Measurements from ENCODE around the gene PRSS22.

Gene PRSS22

GRCh38 chr16:2848933-2849725 lies 8.8 kb downstream of the PRSS22 start:
- FAIRE-seq = no peak

- FAIRE-seq = no peak
Observed at GRCh38 chr16:2846511-2847310, 11.3 kb downstream of the PRSS22 start.

GRCh38 chr16:2845116-2845515 lies 12.9 kb downstream of the PRSS22 start:
- no peak for FAIRE-seq

- FAIRE-seq = no peak
Observed at GRCh38 chr16:2843526-2843925, 14.4 kb downstream of the PRSS22 start.

DNA sequence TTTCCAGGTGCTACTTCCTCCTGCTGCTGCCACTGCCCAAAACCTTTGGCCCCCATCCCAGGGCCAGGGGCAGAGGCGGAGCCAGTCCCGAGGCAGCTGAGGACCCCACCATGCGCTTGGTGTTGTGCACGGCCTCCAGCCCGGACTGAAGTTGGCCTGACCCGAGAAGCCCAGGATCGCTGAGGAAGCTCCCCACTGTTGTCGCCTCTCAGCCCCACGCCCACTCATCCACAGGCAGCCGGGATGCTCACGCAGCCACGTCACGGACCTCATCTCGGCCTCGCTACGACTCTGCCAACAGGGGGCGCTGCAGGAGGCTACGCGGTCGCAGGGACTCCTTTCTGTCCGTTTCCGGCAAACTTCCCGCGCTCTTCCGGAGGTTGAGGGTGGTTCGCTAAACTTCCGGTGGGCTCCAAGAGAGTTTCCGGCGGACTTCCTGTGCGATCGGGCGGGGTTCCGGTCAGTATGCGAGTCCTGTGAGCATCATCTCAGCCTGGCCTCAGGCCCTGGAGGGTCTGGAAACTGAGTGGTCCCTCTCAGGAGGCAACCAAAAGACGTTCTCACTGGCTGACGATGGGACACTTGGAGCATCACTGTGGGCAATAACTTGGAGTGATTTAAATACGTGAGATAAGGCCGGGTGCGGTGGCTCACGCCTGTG lies 15.5 kb downstream of the PRSS22 start:
- no peak for FAIRE-seq

DNA sequence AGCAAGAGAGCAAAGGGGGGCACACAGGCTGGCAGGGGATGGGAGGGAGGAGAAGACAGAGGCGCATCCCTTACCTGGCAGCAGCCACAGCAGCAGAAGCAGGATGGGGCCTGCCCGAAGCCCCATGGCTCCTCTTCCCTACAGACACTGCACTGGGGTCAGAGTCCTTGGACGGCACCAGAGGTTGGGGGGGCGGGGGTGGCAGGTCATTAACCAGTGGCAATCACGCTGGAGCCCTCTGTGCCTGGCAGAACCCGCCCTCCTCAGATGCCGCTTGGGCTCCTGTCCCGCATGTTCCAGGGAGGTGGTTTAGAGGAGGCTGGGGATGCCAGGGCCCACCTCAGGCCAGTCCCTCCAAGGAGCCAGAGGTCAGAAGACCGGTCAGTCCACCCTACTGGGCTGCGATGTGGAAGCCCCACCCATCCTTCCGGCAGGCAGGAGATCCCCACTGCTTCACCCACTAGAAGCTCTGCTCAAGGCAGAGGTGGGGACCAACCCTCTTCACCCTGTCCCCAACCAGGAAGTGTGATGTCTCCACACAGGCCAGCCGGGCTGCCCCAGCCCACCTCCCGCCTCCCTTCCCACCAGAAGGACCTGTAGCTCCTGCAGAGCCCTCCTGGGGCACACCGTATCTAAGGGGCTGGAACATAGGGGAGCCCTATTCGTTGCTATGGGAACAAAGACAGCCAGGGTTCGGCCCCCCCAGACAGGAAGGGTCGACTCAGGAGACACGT lies 16.2 kb downstream of the PRSS22 start:
- no peak for FAIRE-seq

GRCh38 chr16:2840914-2841313 lies 17.1 kb downstream of the PRSS22 start:
- no peak for FAIRE-seq

DNA sequence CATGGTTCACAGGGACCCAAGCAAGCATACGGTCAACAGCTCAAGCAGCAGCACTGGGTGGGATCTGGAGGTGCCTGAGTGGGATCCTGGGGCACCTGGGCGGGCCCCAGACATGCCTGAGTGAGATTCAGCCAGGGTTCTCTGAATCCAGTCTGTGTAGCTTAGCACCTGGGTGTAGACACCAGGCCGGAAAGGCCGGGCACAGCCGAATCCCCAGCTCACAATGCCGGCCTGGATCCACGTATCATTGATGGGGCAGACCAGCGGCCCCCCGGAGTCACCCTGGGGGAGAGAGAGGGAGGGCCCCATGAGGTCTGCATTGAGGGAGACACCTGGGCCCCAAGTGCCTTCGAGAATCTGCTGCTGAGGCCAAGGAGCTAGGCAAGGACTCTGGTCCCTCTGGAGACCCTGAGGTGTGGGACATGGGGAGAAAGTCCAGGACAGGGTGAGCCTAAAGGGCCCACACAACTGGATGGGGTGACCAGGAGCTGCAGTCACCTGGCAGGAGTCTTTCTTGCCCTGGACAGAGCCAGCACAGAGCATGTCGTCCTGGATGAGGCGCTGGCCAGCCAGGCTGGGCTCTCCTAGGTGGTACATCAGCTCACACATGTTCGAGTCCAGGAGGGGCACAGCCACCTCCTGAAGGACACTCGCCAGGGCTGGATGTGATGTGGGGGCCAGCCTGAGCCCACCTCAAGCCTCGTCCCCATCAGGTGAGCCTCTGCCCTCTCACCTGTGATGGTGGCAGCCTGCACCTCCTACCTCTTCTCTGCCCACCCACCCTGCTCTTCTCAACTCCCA lies 18.1 kb downstream of the PRSS22 start:
- FAIRE-seq = no peak

GRCh38 chr16:2838928-2839327 lies 19.0 kb downstream of the PRSS22 start:
- no peak for FAIRE-seq

GRCh38 chr16:2836646-2837508 lies 21.1 kb downstream of the PRSS22 start:
- no peak for FAIRE-seq

DNA sequence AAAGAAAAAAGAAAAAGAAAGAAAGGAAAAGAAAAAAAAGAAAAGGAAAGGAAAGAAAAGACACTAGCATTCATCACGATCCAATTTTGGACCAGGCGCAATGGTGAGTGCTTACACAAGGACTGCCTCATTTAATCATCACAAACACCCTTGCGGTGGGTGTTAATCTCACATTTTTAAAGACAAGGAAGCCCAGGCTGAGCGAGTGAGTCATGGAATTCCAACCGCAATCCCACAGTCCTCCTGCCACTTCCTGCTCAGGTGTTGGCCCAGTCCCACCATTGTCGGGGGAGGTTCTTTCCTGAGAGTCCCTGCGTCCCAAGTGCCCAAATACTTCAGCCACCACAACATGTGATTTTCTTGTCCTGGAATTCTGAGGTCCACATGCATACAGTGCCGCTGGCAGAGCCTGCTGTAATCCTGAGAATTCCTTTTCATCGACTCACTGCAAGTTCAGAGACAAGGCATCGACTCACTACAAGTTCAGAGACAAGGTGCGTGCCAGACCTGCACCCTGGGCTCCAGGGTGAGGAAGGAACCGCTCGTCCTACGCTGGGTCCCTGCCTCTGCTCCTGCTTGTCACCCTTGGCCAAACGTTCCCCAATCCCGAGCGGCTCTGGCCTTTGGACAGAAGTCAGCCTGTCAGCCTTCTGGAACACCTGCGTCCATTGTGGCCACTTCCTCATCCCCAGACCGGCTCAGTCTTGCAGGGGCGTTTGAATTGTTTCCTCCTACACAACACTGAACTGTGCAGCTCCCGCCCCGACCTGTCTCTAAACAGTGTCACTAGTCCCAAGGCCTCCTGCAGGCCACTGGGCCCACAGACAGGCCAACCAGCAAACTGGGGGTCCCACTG lies 22.1 kb downstream of the PRSS22 start:
- no peak for FAIRE-seq

DNA sequence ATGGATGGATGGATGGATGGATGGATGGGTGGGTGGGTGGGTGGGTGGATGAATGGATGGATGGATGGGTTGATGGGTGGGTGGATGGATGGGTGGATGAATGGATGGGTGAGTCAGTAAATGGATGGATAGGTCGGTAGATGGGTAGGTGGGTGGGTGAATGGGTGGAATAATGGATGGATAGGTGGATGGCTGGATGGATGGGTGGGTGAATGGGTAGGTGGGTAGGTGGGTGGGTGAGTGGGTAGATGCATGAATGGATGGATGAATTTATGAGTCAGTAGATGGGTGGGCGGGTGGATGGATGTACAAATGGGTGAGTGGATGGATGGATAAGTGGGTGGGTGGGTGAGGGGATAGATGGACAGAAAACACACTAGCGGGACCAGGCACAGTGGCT lies 23.0 kb downstream of the PRSS22 start:
- no peak for FAIRE-seq

GRCh38 chr16:2833776-2834175 lies 24.2 kb downstream of the PRSS22 start:
- no peak for FAIRE-seq

DNA sequence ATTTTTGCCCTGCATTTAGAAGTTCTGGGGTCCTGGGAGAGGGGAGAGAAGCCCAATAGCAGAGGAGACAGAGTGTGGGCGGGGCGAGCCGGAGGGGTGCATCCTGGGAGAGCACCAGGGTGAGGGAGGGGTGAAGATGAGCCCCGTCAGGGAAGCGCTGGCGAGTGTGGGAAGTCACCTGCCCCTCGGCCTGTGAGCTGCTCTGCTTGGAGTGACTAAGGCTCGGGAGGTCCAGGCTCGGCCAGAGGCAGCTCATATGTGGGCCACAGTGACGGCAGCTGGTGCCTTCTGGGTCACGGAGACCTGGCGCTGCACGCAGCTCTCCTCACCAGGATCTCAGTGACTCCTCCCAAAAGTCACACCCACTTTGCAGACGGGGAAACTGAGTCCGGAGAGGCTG lies 26.8 kb downstream of the PRSS22 start:
- no peak for FAIRE-seq

DNA sequence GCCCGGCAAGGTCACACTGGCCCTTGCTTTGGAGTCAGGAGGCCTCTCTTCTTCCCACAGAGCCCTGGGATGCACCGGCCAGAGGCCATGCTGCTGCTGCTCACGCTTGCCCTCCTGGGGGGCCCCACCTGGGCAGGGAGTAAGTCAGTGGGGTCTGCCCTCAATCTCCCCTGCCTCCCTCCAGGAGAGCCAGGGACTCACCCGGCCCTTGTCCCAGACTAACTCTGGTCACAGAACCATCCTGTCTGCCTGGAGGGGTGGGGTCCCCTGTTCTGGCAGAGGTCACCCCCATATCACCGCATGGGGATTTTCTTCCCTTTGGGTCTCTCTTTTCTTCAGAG lies 27.6 kb downstream of the PRSS22 start:
- no peak for FAIRE-seq

GRCh38 chr16:2829501-2830354 lies 28.2 kb downstream of the PRSS22 start, which contains the start of gene ZG16B:
TSS of gene ZG16B (plus strand) at chr16:2830303. CDS start at chr16:2830442, 139 bp downstream.
- FAIRE-seq = no peak

DNA sequence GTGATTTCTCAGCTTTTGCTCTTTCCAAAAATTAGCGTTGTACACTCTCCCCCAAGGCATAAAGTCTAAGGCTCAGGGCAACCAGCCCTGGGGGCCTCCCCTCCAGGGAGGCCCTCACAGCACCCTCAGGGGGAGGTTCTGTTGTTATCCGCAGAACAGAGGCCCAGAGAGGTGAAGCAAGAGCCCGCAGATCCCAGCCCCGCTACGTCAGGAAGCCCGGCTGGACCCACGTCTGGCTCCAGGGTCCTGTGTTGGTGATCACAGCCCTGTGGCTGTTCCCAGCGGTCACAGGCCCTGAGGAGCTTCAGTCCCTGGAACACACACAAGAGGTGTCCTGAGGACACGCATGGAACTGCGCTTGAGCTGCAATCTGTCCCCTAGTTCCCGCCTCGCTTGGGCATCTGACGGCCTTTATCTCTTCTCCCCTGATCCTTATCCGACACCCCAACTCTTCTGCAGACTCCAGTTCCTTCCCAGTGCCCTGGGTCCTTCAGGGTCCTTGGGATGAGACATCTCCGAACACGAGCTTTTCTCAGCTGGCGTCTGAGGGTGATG lies 29.0 kb downstream of the PRSS22 start:
- FAIRE-seq = no peak

- FAIRE-seq = no peak
Observed at GRCh38 chr16:2828521-2828840, 29.5 kb downstream of the PRSS22 start.

Data from islet of Langerhans (tissue), 1 donor.